Fibroblast of villous mesenchyme (primary cell): ENCODE measurements around the gene KAT5. TPM values are rescaled to one million over a fixed set of nuclear protein-coding genes. Genes with fewer than 3 reads are reported as not detected.
"Not testable (repeated sequence)": the region's sequence is repeated elsewhere in the genome, so short reads cannot be mapped to it uniquely, and the experiment has no call there.

Experiments used
- DNase-seq: peaks from one replicate; pipeline ENCODE4 v3.0.0-alpha.2; 2010; ENCODE audit warnings: low read depth
- H3K4me3 ChIP-seq: 2 replicates; pipeline ENCODE4 v1.5.1; 2011; ENCODE audit warnings: low read depth, mild to moderate bottlenecking, low read length
- total RNA-seq: library from RNA; depleted of rRNA; stranded (reverse); fragments of >200 nt; gene quantifications from 2 replicates; pipeline ENCODE4 v1.2.3, GENCODE V29; 2012
- TF ChIP-seq, protein P1 (sequence below): IDR thresholded peaks from 2 replicates; pipeline ENCODE4 v1.5.1; 2012; ENCODE audit warnings: low read depth, mild to moderate bottlenecking, low read length; ENCODE audit not compliant: insufficient read depth

Gene KAT5
- total RNA-seq, 1 donor = 33.2 TPM

DNA sequence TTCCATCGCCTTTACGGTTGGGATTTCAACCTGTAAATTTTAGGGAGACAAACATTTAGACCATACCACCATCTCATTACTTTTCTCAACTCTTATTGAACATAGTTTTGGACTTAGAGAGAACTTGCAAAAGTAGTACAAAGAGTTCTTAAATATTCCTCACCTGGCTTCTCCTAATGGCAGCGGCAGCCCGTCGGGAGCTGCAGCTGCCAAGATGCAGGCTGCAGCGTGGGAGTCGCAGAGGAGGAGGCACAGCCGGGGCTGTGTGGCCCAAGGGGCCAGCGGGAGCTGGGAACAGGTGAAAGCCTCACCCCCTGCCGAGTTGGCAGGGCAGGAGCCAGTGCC is 31.6 kb downstream of the KAT5 start:
- no peak for DNase-seq
- H3K4me3 ChIP-seq = no peak overlapping the region
- TF ChIP-seq, protein P1, sequence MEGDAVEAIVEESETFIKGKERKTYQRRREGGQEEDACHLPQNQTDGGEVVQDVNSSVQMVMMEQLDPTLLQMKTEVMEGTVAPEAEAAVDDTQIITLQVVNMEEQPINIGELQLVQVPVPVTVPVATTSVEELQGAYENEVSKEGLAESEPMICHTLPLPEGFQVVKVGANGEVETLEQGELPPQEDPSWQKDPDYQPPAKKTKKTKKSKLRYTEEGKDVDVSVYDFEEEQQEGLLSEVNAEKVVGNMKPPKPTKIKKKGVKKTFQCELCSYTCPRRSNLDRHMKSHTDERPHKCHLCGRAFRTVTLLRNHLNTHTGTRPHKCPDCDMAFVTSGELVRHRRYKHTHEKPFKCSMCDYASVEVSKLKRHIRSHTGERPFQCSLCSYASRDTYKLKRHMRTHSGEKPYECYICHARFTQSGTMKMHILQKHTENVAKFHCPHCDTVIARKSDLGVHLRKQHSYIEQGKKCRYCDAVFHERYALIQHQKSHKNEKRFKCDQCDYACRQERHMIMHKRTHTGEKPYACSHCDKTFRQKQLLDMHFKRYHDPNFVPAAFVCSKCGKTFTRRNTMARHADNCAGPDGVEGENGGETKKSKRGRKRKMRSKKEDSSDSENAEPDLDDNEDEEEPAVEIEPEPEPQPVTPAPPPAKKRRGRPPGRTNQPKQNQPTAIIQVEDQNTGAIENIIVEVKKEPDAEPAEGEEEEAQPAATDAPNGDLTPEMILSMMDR = no peak

DNA sequence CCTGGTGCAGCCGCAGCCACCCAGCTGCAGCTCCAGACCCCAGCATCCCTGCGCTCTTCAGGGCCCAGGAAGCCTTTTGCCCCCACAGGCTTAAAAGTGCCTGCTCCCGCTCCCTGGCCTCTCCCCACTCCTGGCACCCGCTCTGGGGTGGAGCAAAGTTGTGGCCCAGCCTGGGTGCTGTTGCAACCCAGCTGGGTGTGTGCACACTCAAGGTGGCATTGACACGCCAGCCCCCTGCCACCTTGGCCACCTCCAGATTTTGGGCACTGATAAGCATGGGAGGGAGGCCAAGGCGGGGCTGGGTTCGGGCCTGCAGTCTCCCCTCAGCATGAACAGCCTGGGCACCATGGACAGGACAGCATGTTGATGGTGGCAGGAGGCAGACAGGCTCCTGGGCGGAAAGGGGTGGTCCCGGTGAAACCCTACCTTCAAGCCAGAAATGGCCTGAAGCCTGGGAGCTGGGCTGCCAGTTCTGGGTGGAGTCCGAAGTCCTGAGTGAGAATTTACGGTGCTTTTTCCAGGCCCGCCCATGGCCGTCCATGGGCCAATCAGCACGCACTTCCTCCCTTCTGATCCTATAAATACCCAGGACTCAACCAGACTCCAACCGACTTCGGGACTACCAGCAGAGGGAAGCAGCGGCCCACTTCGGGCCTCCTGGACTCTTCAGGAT is 32.1 kb downstream of the KAT5 start:
- peak; percentile 74 for DNase-seq

DNA sequence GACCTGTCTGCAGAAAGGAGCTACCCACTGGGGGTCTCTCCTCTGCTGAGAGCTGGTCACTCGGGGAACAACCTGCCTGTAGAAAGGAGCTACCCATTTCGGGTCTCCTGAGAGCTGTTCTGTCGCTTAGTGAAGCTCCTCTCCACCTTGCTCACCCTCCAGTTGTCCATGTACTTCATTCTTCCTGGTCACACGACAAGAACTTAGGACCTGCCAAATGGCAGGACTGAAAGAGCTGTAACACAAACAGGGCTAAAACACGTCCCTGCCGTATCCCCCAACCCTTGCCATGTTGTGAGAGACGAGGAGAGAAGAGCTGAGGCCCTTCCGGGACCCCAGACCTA is 32.6 kb downstream of the KAT5 start:
- DNase-seq = no peak
- H3K4me3 ChIP-seq = no peak overlapping the region
- TF ChIP-seq, protein P1 = no peak

More for the DNA sequence above, 32.1 kb downstream of the KAT5 start:
- H3K4me3 ChIP-seq = no peak overlapping the region
- TF ChIP-seq, protein P1 = peak; percentile 67

DNA sequence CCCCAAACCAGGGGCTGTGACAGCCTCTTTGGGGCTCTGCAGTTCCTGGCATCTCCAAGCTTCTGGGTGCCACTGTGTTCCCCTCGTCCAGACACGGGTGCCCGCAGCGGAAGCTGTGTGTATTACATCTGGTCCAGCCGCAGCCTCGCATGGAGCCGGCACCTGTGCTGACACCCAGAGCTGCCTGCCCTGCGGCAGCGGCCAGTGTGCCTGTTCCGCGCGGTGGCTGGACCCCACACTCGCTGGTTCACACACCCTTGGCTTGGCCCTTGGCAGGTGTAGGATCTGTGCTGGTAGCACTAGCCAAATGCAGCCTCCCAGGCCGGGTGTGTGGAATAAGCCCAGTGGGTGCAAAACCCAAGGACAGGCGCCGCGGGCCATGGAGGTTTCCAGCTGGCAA is 33.0 kb downstream of the KAT5 start:
- no peak for DNase-seq
- no peak overlapping the region for H3K4me3 ChIP-seq
- TF ChIP-seq, protein P1 = no peak

DNA sequence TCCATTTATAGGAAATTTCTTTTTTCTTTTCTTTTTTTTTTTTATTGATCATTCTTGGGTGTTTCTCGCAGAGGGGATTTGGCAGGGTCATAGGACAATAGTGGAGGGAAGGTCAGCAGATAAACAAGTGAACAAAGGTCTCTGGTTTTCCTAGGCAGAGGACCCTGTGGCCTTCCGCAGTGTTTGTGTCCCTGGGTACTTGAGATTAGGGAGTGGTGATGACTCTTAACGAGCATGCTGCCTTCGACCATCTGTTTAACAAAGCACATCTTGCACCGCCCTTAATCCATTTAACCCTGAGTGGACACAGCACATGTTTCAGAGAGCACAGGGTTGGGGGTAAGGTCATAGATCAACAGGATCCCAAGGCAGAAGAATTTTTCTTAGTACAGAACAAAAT is 50.1 kb downstream of the KAT5 start:
- not testable (repeated sequence) for H3K4me3 ChIP-seq, DNase-seq

DNA sequence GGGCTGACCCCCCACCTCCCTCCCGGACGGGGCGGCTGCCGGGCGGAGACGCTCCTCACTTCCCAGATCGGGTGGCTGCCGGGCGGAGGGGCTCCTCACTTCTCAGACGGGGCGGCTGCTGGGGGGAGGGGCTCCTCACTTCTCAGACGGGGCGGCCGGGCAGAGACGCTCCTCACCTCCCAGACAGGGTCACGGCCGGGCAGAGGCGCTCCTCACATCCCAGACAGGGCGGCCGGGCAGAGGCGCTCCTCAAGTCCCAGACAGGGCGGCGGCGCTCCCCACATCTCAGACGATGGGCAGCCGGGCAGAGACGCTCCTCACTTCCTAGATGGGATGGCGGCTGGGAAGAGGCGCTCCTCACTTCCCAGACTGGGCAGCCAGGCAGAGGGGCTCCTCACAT is 50.8 kb downstream of the KAT5 start:
- not testable (repeated sequence) for DNase-seq, H3K4me3 ChIP-seq

DNA sequence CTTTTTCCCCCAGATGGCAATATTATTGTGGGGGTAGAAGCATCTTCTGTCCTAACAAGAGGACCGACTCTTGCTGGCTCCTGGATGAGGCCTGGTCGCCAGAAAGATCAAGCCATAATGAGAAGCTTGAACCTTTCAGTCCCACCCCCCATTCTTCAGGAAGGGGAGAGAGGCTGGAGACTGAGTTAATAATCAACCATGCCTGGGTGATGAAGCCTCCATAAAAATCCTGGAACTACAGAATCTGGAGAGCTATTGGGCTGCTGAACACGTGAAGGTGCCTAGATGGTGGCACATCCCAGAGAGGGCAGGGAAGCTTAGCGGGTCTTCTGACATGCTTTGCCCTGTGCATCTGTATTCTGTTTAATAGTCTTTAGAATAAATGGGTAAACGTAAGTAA is 52.4 kb downstream of the KAT5 start:
- TF ChIP-seq, protein P1 = no peak

DNA sequence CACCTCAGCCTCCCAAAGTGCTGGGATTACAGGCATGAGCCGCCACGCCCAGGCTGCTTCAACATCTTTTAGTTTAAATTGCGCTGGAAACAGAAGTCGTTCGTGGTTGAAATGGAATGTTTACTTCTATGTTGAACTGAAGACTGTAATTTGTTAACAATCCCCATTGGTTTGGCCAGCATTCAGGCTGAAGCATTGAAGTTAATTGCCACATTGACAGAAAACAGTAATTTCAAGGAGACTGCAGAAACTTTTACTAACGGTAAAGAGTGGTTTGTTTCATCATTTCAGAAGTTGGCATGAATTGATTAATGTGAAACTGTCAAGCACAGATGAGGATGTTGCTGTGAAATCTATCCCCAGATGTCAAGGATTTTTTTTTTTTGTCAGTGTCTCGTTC is 54.5 kb downstream of the KAT5 start:
- no peak overlapping the region for H3K4me3 ChIP-seq
- TF ChIP-seq, protein P1 = no peak
- DNase-seq = peak; percentile 85

More for the DNA sequence above, 52.4 kb downstream of the KAT5 start:
- H3K4me3 ChIP-seq = no peak overlapping the region
- DNase-seq = no peak
